SK-N-DZ (cell line): ENCODE results near the gene PIAS1.
A peak's percentile ranks its signal among the peaks of the same experiment; 100 is the strongest.

Experiments
- DNase-seq: peaks from one replicate; pipeline ENCODE4 v3.0.0-alpha.2; 2015; ENCODE audit warnings: low spot score

The PIAS1 gene

GRCh38 chr15:68062946-68063465 lies 8.9 kb downstream of the PIAS1 start:
- no peak for DNase-seq

- no peak for DNase-seq
Observed at GRCh38 chr15:68063606-68064005, 9.5 kb downstream of the PIAS1 start.

GRCh38 chr15:68073576-68074288 lies 19.6 kb downstream of the PIAS1 start:
- no peak for DNase-seq

GRCh38 chr15:68075764-68076385 lies 21.8 kb downstream of the PIAS1 start:
- no peak for DNase-seq

GRCh38 chr15:68078365-68078764 lies 24.2 kb downstream of the PIAS1 start:
- no peak for DNase-seq

- DNase-seq = no peak
Observed at GRCh38 chr15:68080334-68080733, 26.2 kb downstream of the PIAS1 start.

GRCh38 chr15:68080783-68081182 lies 26.7 kb downstream of the PIAS1 start:
- DNase-seq = no peak

GRCh38 chr15:68081869-68082505 lies 27.9 kb downstream of the PIAS1 start:
- no peak for DNase-seq

- no peak for DNase-seq
Observed at GRCh38 chr15:68082735-68083134, 28.6 kb downstream of the PIAS1 start.

- no peak for DNase-seq
Observed at GRCh38 chr15:68083463-68083862, 29.3 kb downstream of the PIAS1 start.

GRCh38 chr15:68085052-68085451 lies 30.9 kb downstream of the PIAS1 start:
- DNase-seq = no peak

GRCh38 chr15:68091743-68092142 lies 37.6 kb downstream of the PIAS1 start:
- no peak for DNase-seq

GRCh38 chr15:68096099-68096498 lies 42.0 kb downstream of the PIAS1 start:
- no peak for DNase-seq

GRCh38 chr15:68097029-68097428 lies 42.9 kb downstream of the PIAS1 start:
- DNase-seq = no peak

GRCh38 chr15:68098465-68098864 lies 44.4 kb downstream of the PIAS1 start:
- no peak for DNase-seq

GRCh38 chr15:68100194-68100593 lies 46.1 kb downstream of the PIAS1 start:
- DNase-seq = no peak

- DNase-seq = no peak
Observed at GRCh38 chr15:68103603-68104002, 49.5 kb downstream of the PIAS1 start.

GRCh38 chr15:68106656-68107055 lies 52.5 kb downstream of the PIAS1 start:
- no peak for DNase-seq

- DNase-seq = no peak
Observed at GRCh38 chr15:68107142-68107541, 53.0 kb downstream of the PIAS1 start.

GRCh38 chr15:68112706-68113105 lies 58.6 kb downstream of the PIAS1 start:
- no peak for DNase-seq

- peak; percentile 2 for DNase-seq
Observed at GRCh38 chr15:68113273-68113672, 59.2 kb downstream of the PIAS1 start.

GRCh38 chr15:68113751-68114150 lies 59.6 kb downstream of the PIAS1 start:
- DNase-seq = no peak

GRCh38 chr15:68114356-68114755 lies 60.2 kb downstream of the PIAS1 start:
- no peak for DNase-seq
